IMR-90 (cell line): ENCODE measurements around the gene CRTC1. TPM values are rescaled to one million over a fixed set of nuclear protein-coding genes. Genes with fewer than 3 reads are reported as not detected.

Experiments
- ATAC-seq: fragments of 200-7000 bp; cut with Tn5 transposase; 2 replicates; pipeline ENCODE4 v1.9.1; 2020; ENCODE audit warnings: low read depth, mild to moderate bottlenecking, moderate library complexity
- BruUV-seq: library from RNA; stranded (reverse); fragments of 400-500 nt; replicated peaks from 2 replicates; lab custom pipeline; 2021; lab: Mats Ljungman, UMichigan
- CTCF ChIA-PET: fragments of 300-600 bp; formaldehyde crosslinking; extraction: SDS; loops from one replicate; lab custom pipeline; 2021; ENCODE audit warnings: antibody characterized with exemption; lab: Yijun Ruan, JAX
- POLR2A ChIA-PET: fragments of 300-600 bp; sonication (Branson Sonifier 250); formaldehyde crosslinking; loops from one replicate; lab custom pipeline; 2022; ENCODE audit warnings: antibody characterized with exemption; ENCODE audit not compliant: unreplicated experiment; lab: Charles Lee
- DNase-seq: peaks from one replicate; pipeline ENCODE4 v3.0.0; 2013
- H2AFZ ChIP-seq: replicated peaks from 2 replicates; pipeline ENCODE3; 2013; ENCODE audit warnings: low read length, mild to moderate bottlenecking; ENCODE audit not compliant: poor library complexity
- H2AK5ac ChIP-seq: 2 replicates; pipeline ENCODE4 v1.6.1; 2013; ENCODE audit warnings: low read depth, low read length, inconsistent platforms
- H2AK9ac ChIP-seq: replicated peaks from 2 replicates; pipeline ENCODE3; 2013; ENCODE audit warnings: mild to moderate bottlenecking, low read depth, low read length, moderate library complexity; ENCODE audit not compliant: poor library complexity
- H2BK120ac ChIP-seq: 2 replicates; pipeline ENCODE4 v1.6.1; 2013; ENCODE audit warnings: low read depth, low read length, inconsistent platforms
- H2BK15ac ChIP-seq: 3 replicates; pipeline ENCODE4 v1.6.1; 2013; ENCODE audit warnings: low read depth, low read length, inconsistent platforms
- H2BK20ac ChIP-seq: 2 replicates; pipeline ENCODE4 v1.6.1; 2013; ENCODE audit warnings: low read depth, mild to moderate bottlenecking, inconsistent platforms, low read length, moderate library complexity
- H2BK5ac ChIP-seq: 2 replicates; pipeline ENCODE4 v1.6.1; 2013; ENCODE audit warnings: mild to moderate bottlenecking, low read depth, low read length, inconsistent platforms; ENCODE audit not compliant: poor library complexity, severe bottlenecking
- H3K14ac ChIP-seq: replicated peaks from 2 replicates; pipeline ENCODE4 v1.6.1; 2013; ENCODE audit warnings: low read depth, low read length, inconsistent platforms
- H3K18ac ChIP-seq: 2 replicates; pipeline ENCODE4 v1.6.1; 2013; ENCODE audit warnings: low read depth, low read length, control low read depth
- H3K23ac ChIP-seq: 2 replicates; pipeline ENCODE4 v1.6.1; 2013; ENCODE audit warnings: low read depth, low read length, inconsistent platforms
- H3K27ac ChIP-seq: 2 replicates; pipeline ENCODE4 v1.5.1; 2013; ENCODE audit warnings: mild to moderate bottlenecking, control low read depth, low read length; ENCODE audit not compliant: insufficient read depth
- H3K27me3 ChIP-seq: 2 replicates; pipeline ENCODE4 v1.6.1; 2013; ENCODE audit warnings: low read length; ENCODE audit not compliant: control insufficient read depth, insufficient read depth
- H3K36me3 ChIP-seq: 2 replicates; pipeline ENCODE4 v1.6.1; 2013; ENCODE audit warnings: low read length, mixed read lengths; ENCODE audit not compliant: control insufficient read depth, insufficient read depth
- H3K4ac ChIP-seq: 2 replicates; pipeline ENCODE4 v1.6.1; 2013; ENCODE audit warnings: low read depth, low read length, inconsistent platforms
- H3K4me1 ChIP-seq: 2 replicates; pipeline ENCODE4 v1.6.1; 2013; ENCODE audit warnings: low read length, mixed read lengths; ENCODE audit not compliant: control insufficient read depth, insufficient read depth
- H3K4me2 ChIP-seq: 2 replicates; pipeline ENCODE4 v1.6.1; 2013; ENCODE audit warnings: low read depth, mild to moderate bottlenecking, control low read depth, low read length, moderate library complexity
- H3K4me3 ChIP-seq: 2 replicates; pipeline ENCODE4 v1.5.1; 2013; ENCODE audit warnings: low read depth, mild to moderate bottlenecking, control low read depth, low read length, moderate library complexity; ENCODE audit not compliant: insufficient read depth
- H3K56ac ChIP-seq: 2 replicates; pipeline ENCODE4 v1.6.1; 2013; ENCODE audit warnings: low read length, inconsistent platforms; ENCODE audit not compliant: insufficient read depth; ENCODE audit errors: extremely low read depth
- H3K79me1 ChIP-seq, 2 experiments: 2 replicates each; pipeline ENCODE4 v1.6.1; 2013; ENCODE audit warnings: low read length in 2 of 2, inconsistent platforms in 1 of 2, low read depth in 1 of 2
- H3K9ac ChIP-seq: 2 replicates; pipeline ENCODE4 v1.6.1; 2013; ENCODE audit warnings: low read depth, low read length, control low read depth
- H3K9me1 ChIP-seq: 2 replicates; pipeline ENCODE4 v1.6.1; 2013; ENCODE audit warnings: low read length, inconsistent platforms; ENCODE audit not compliant: insufficient read depth
- H3K9me3 ChIP-seq: 2 replicates; pipeline ENCODE4 v1.6.1; 2013; ENCODE audit warnings: low read length; ENCODE audit not compliant: control insufficient read depth, insufficient read depth
- H4K20me1 ChIP-seq: 2 replicates; pipeline ENCODE4 v1.6.1; 2013; ENCODE audit warnings: low read length, inconsistent platforms; ENCODE audit not compliant: insufficient read depth
- H4K5ac ChIP-seq: 2 replicates; pipeline ENCODE4 v1.6.1; 2013; ENCODE audit warnings: mild to moderate bottlenecking, low read depth, low read length, control low read depth
- H4K8ac ChIP-seq, 2 experiments: 2 replicates each; pipeline ENCODE4 v1.6.1; 2013; ENCODE audit warnings: low read depth in 2 of 2, low read length in 2 of 2, control low read depth in 1 of 2, inconsistent platforms in 1 of 2
- H4K91ac ChIP-seq: 2 replicates; pipeline ENCODE4 v1.6.1; 2013; ENCODE audit warnings: low read depth, low read length, inconsistent platforms; ENCODE audit not compliant: insufficient read depth
- MXI1 ChIP-seq: IDR thresholded peaks from 2 replicates; pipeline ENCODE4 v1.6.1; 2012; ENCODE audit warnings: low read depth, mild to moderate bottlenecking, low read length, moderate library complexity, borderline replicate concordance
- RAD21 ChIP-seq: IDR thresholded peaks from 2 replicates; pipeline ENCODE4 v1.6.1; 2012; ENCODE audit warnings: low read length, improper control_type of control experiment
- SMC3 ChIP-seq: fragments of 150-350 bp; IDR thresholded peaks from 2 replicates; pipeline ENCODE4 v1.6.1; 2016; ENCODE audit warnings: low read depth, mild to moderate bottlenecking, antibody characterized with exemption, low read length, moderate library complexity
- WGBS, 2 experiments: methylation state at CpG; one replicate each; pipeline versions ENCODE4 v1.1.5 to v1.1.7; 2013; ENCODE audit warnings: missing lambda C conversion rate in 2 of 2; ENCODE audit not compliant: insufficient read length in 1 of 2; ENCODE audit errors: extremely low coverage in 2 of 2; 5-methylcytosine and 5-hydroxymethylcytosine counted together
- dilution Hi-C: fragments of 300-500 bp; cut with HindIII; formaldehyde crosslinking; loops from one replicate; pipeline ENCODE4 v1.14.3; 2018; ENCODE audit warnings: low sequenced_read_pairs; ENCODE audit not compliant: unreplicated experiment
- in situ Hi-C: fragments of 300-500 bp; cut with MboI; formaldehyde crosslinking; loops from 3 replicates; pipeline ENCODE4 v1.14.3; 2019; ENCODE audit warnings: low sequenced_read_pairs, inconsistent platforms, mixed read lengths
- intact Hi-C: fragments of 100-400 bp; cut with micrococcal nuclease; formaldehyde crosslinking; loops from 2 replicates; pipeline ENCODE4 v1.10.0; 2022
- polyA plus RNA-seq, 3 experiments: library from polyadenylated mRNA; depleted of rRNA; stranded (reverse); fragments of >200 nt; gene quantifications; 2 replicates each; pipeline ENCODE4 v1.2.3, GENCODE V29; 2012; ENCODE audit warnings: low replicate concordance in 1 of 3
- total RNA-seq: library from RNA; depleted of rRNA; stranded (reverse); fragments of >200 nt; gene quantifications from 2 replicates; pipeline ENCODE4 v1.2.3, GENCODE V29; 2012

CRTC1 gene
- total and polyA plus RNA-seq, 2 of the 4 experiments (the other 2 are of a cell fraction), result 0.18 to 5.7 TPM

- ATAC-seq, result no peak
- POLR2A ChIA-PET, result no interaction called here
- Histone ChIP-seq H3K9ac (no peak overlapping the region), H3K56ac (no peak overlapping the region), H3K9me3 (no peaks in the 10 kb centered on the region), H3K36me3 (no peaks in the 10 kb centered on the region), H3K14ac (no peak overlapping the region), H2AFZ (no peak overlapping the region), H2AK5ac (no peak overlapping the region), H3K4ac (no peak overlapping the region), H3K9me1 (0 out of 2 replicates have a peak, but pooled peaks cover 2% of the 10 kb centered on the region), H4K5ac (no peak overlapping the region), H4K91ac (no peak overlapping the region), H2BK5ac (no peak overlapping the region), H2BK120ac (no peak overlapping the region), H3K27ac (no peak overlapping the region), H4K8ac (no peak overlapping the region), H3K4me3 (no peak overlapping the region), H3K18ac (no peak overlapping the region), H4K20me1 (peaks cover 11% of the 10 kb centered on the region), H3K23ac (no peak overlapping the region), H3K4me1 (peaks cover 14% of the 10 kb centered on the region), H2AK9ac (no peak overlapping the region), H3K27me3 (no peaks in the 10 kb centered on the region), H3K79me1 (no peaks in the 10 kb centered on the region), H2BK20ac (no peak overlapping the region), H2BK15ac (no peak overlapping the region), H3K4me2 (no peak overlapping the region)
- CTCF ChIA-PET, result no interaction called here
- no TSS peak for BruUV-seq
- dilution Hi-C loops, result no loop called here
- in situ Hi-C loops, result no loop called here
- intact Hi-C loops, result no loop called here
- 75% methylated on average over 4 of the region's 14 CpGs; no CpG with 5 or more reads in 1 of the 2 experiments for WGBS, 2 experiments
- no peak for DNase-seq
- TF ChIP-seq MXI1 (no peak), RAD21 (no peak), SMC3 (no peak)
Measured at GRCh38 chr19:18778826-18779495, 95.5 kb downstream of the CRTC1 start.
